ENCODE results near the gene NEU2. TPM values are rescaled to one million over a fixed set of nuclear protein-coding genes. Genes with fewer than 3 reads are reported as not detected.

The NEU2 gene
- total RNA-seq, 1 donor from 2014 or later: not detected

GRCh38 chr2:233058717-233059546 is 26.5 kb downstream of the NEU2 start:
- no peak overlapping the region for H3K4me3 Mint-ChIP-seq (ENCODE audit: unreplicated experiment)
- no peaks in the 10 kb centered on the region for H3K9me3 Mint-ChIP-seq (ENCODE audit: unreplicated experiment)
- no peak for TF ChIP-seq CTCF (IDR thresholded peaks at IDR 0.05; ENCODE audit: unreplicated experiment)
- H3K27ac Mint-ChIP-seq (ENCODE audit: unreplicated experiment): peak overlapping the region; percentile 65
- peaks cover 12% of the 10 kb centered on the region for H3K27me3 Mint-ChIP-seq (ENCODE audit: unreplicated experiment)
- peaks cover 44% of the 10 kb centered on the region for H3K4me1 Mint-ChIP-seq (ENCODE audit: unreplicated experiment)
- peaks cover 6% of the 10 kb centered on the region for H3K36me3 Mint-ChIP-seq (ENCODE audit: low read depth, unreplicated experiment)
- DNase-seq (ENCODE audit: low spot score): no peak

- no peak overlapping the region for H3K4me3 Mint-ChIP-seq (ENCODE audit: unreplicated experiment)
- peaks cover 6% of the 10 kb centered on the region for H3K36me3 Mint-ChIP-seq (ENCODE audit: low read depth, unreplicated experiment)
- H3K27ac Mint-ChIP-seq (ENCODE audit: unreplicated experiment): peak overlapping the region; percentile 92
- H3K27me3 Mint-ChIP-seq (ENCODE audit: unreplicated experiment): peaks cover 12% of the 10 kb centered on the region
- no peak for DNase-seq (ENCODE audit: low spot score)
- H3K4me1 Mint-ChIP-seq (ENCODE audit: unreplicated experiment): peaks cover 45% of the 10 kb centered on the region
- no peaks in the 10 kb centered on the region for H3K9me3 Mint-ChIP-seq (ENCODE audit: unreplicated experiment)
- no peak for TF ChIP-seq CTCF (IDR thresholded peaks at IDR 0.05; ENCODE audit: unreplicated experiment)
Observed at GRCh38 chr2:233059547-233059796, 27.0 kb downstream of the NEU2 start.

- Mint-ChIP-seq H3K4me1 (ENCODE audit: unreplicated experiment) (peaks cover 47% of the 10 kb centered on the region), H3K27ac (ENCODE audit: unreplicated experiment) (peak within 1 kb of the TSS; percentile 92), H3K9me3 (ENCODE audit: unreplicated experiment) (no peaks in the 10 kb centered on the region), H3K4me3 (ENCODE audit: unreplicated experiment) (peak within 1 kb of the TSS; percentile 89), H3K36me3 (ENCODE audit: low read depth, unreplicated experiment) (peaks cover 6% of the 10 kb centered on the region), H3K27me3 (ENCODE audit: unreplicated experiment) (peaks cover 12% of the 10 kb centered on the region)
- no peak for DNase-seq (ENCODE audit: low spot score)
- no peak for TF ChIP-seq CTCF (IDR thresholded peaks at IDR 0.05; ENCODE audit: unreplicated experiment)
Observed at GRCh38 chr2:233059797-233060500, 27.5 kb downstream of the NEU2 start, which contains the start of gene INPP5D. Gene INPP5D, plus strand, starts transcription at chr2:233060342. Its CDS starts 137 bp downstream, at chr2:233060479.

GRCh38 chr2:233060501-233060979 is 28.1 kb downstream of the NEU2 start:
- Mint-ChIP-seq H3K4me3 (ENCODE audit: unreplicated experiment) (peak overlapping the region; percentile 89), H3K27me3 (ENCODE audit: unreplicated experiment) (peaks cover 12% of the 10 kb centered on the region), H3K9me3 (ENCODE audit: unreplicated experiment) (no peaks in the 10 kb centered on the region), H3K4me1 (ENCODE audit: unreplicated experiment) (peaks cover 47% of the 10 kb centered on the region), H3K36me3 (ENCODE audit: low read depth, unreplicated experiment) (peaks cover 6% of the 10 kb centered on the region), H3K27ac (ENCODE audit: unreplicated experiment) (peak overlapping the region; percentile 90)
- DNase-seq (ENCODE audit: low spot score): no peak
- TF ChIP-seq CTCF (IDR thresholded peaks at IDR 0.05; ENCODE audit: unreplicated experiment): no peak
